Esophagus squamous epithelium (tissue), 5 donors: ENCODE measurements around the gene HMGCL. TPM values are rescaled to one million over a fixed set of nuclear protein-coding genes. Genes with fewer than 3 reads are reported as not detected.

Experiments used
- DNase-seq: peaks from one replicate; lab custom pipeline; 2025; lab: John Stamatoyannopoulos, UW
- H3K27ac ChIP-seq, 4 donors: fragments of 200-600 bp; sonication (generic); one replicate each; pipeline ENCODE4 v1.5.1; 2016 to 2019; ENCODE audit warnings: mild to moderate bottlenecking in 1 of 4
- H3K27me3 ChIP-seq, 4 donors: fragments of 200-600 bp; sonication (generic); 1 replicate in 3 of 4; 2 replicates in 1 of 4; pipeline versions ENCODE4 v1.5.1 to v1.6.0; 2017 to 2021; ENCODE audit warnings: antibody characterized with exemption in 1 of 4
- H3K36me3 ChIP-seq, 3 donors: fragments of 200-600 bp; sonication (generic); one replicate each; pipeline ENCODE4 v1.5.1; 2016 to 2019
- H3K4me1 ChIP-seq, 3 donors: fragments of 200-600 bp; sonication (generic); one replicate each; pipeline ENCODE4 v1.5.1; 2017 to 2019
- H3K4me3 ChIP-seq, 4 donors: fragments of 200-600 bp; sonication (generic); 1 replicate in 3 of 4; 2 replicates in 1 of 4; pipeline ENCODE4 v1.5.1; 2016 to 2019; ENCODE audit warnings: mild to moderate bottlenecking in 2 of 4, moderate library complexity in 1 of 4
- H3K9me3 ChIP-seq, 3 donors: fragments of 200-600 bp; sonication (generic); one replicate each; pipeline ENCODE4 v1.5.1; 2016 to 2019
- CTCF ChIP-seq, 6 experiments: fragments of 450-650 bp in 4 of 6; fragments of 200-600 bp in 2 of 6; sonication (generic) in 2 of 6; IDR thresholded peaks; one replicate each; pipeline ENCODE4 v1.5.1; 2016 to 2019; ENCODE audit warnings: antibody characterized with exemption in 6 of 6, mild to moderate bottlenecking in 4 of 6, moderate library complexity in 4 of 6
- POLR2A ChIP-seq, 4 donors: fragments of 450-650 bp; IDR thresholded peaks; one replicate each; pipeline ENCODE4 v1.6.1; 2017; ENCODE audit warnings: antibody characterized with exemption in 4 of 4, mild to moderate bottlenecking in 4 of 4, moderate library complexity in 3 of 4
- WGBS, 2 donors: methylation state at CpG; one replicate each; pipeline ENCODE4 v1.1.5; 2018; 5-methylcytosine and 5-hydroxymethylcytosine counted together
- intact Hi-C: fragments of 100-400 bp; cut with DNase I; formaldehyde crosslinking; loops from one replicate; pipeline ENCODE4 v1.15.0; 2022
- total RNA-seq, 4 donors: library from RNA; depleted of rRNA; stranded (reverse); fragments of >200 nt; gene quantifications; one replicate each; pipeline ENCODE4 v1.1.0, GENCODE V29; 2016
- donor health status: DM: yes; HTN: yes; CAD: no.

The HMGCL gene
- total RNA-seq, 4 donors from 2014 or later: 14.3 to 38.9 (median 26.6) TPM

- WGBS, 2 donors: 60% methylated on average over 1 of the region's 19 CpGs; no CpG with 5 or more reads in 1 of the 2 donors
- H3K27ac ChIP-seq: peak overlapping the region; percentile 80 to 90 (median 85)
- H3K9me3 ChIP-seq: no peaks in the 10 kb centered on the region
- intact Hi-C loops: no loop called here
- H3K4me3 ChIP-seq: peak overlapping the region; percentile 52 to 93 (median 78)
- H3K27me3 ChIP-seq: no peaks in the 10 kb centered on the region
- peaks cover 20 to 50% (median 26%) of the 10 kb centered on the region in 3 donors for H3K4me1 ChIP-seq
- DNase-seq: no peak
- H3K36me3 ChIP-seq: peaks cover 12 to 68% (median 23%) of the 10 kb centered on the region in 3 donors
- TF ChIP-seq CTCF (IDR thresholded peaks at IDR 0.05): no peak
- no peak for TF ChIP-seq POLR2A (IDR thresholded peaks at IDR 0.05)
Observed at GRCh38 chr1:23792151-23792945, 32.9 kb downstream of the HMGCL start.

- no peak for TF ChIP-seq POLR2A (IDR thresholded peaks at IDR 0.05)
- peak in 1 of 6 experiments; percentile 18 for TF ChIP-seq CTCF (IDR thresholded peaks at IDR 0.05)
- DNase-seq: no peak
- Histone ChIP-seq H3K36me3 (peaks cover 16 to 68% (median 19%) of the 10 kb centered on the region in 3 donors), H3K4me1 (peaks cover 20 to 45% (median 26%) of the 10 kb centered on the region in 3 donors), H3K9me3 (no peaks in the 10 kb centered on the region), H3K4me3 (peak overlapping the region; percentile 52 to 93 (median 78)), H3K27ac (peak overlapping the region; percentile 80 to 90 (median 85)), H3K27me3 (no peaks in the 10 kb centered on the region)
- 0% methylated on average over 8 to 12 of the region's 15 CpGs for WGBS, 2 donors
- intact Hi-C loops: no loop called here
Observed at GRCh38 chr1:23791516-23792047, 33.6 kb downstream of the HMGCL start.

GRCh38 chr1:23790696-23791515, 34.3 kb downstream of the HMGCL start, which contains the start of gene LYPLA2:
TSS of gene LYPLA2 (plus strand) at chr1:23791145. CDS start at chr1:23792683, 1,538 bp downstream.
- WGBS, 2 donors: 1 to 3% methylated on average over 11 to 26 of the region's 47 CpGs

GRCh38 chr1:23788695-23789094, 36.5 kb downstream of the HMGCL start:
- H3K36me3 ChIP-seq: peaks cover 7 to 68% (median 14%) of the 10 kb centered on the region in 3 donors
- H3K27ac ChIP-seq: no peak overlapping the region
- WGBS, 2 donors: 77 to 89% methylated on average over 3 of the region's 3 CpGs
- H3K4me3 ChIP-seq: no peak overlapping the region
- TF ChIP-seq POLR2A (IDR thresholded peaks at IDR 0.05) (no peak), CTCF (IDR thresholded peaks at IDR 0.05) (no peak)
- H3K27me3 ChIP-seq: no peaks in the 10 kb centered on the region
- no peaks in the 10 kb centered on the region for H3K9me3 ChIP-seq
- intact Hi-C loops: no loop called here
- peaks cover 19 to 35% (median 26%) of the 10 kb centered on the region in 3 donors for H3K4me1 ChIP-seq
- DNase-seq: no peak

More at GRCh38 chr1:23790696-23791515, 34.3 kb downstream of the HMGCL start, which contains the start of gene LYPLA2:
- Histone ChIP-seq H3K27me3 (no peaks in the 10 kb centered on the region), H3K27ac (peak within 1 kb of the TSS; percentile 80 to 90 (median 85)), H3K4me3 (peak within 1 kb of the TSS; percentile 52 to 93 (median 78)), H3K36me3 (peaks cover 11 to 68% (median 19%) of the 10 kb centered on the region in 3 donors), H3K9me3 (no peaks in the 10 kb centered on the region), H3K4me1 (peaks cover 20 to 38% (median 26%) of the 10 kb centered on the region in 3 donors)
- peak in 2 of 6 experiments; percentile 4 to 26 for TF ChIP-seq CTCF (IDR thresholded peaks at IDR 0.05)
- TF ChIP-seq POLR2A (IDR thresholded peaks at IDR 0.05): peak in 3 of 4 donors; percentile 15 to 30 (median 26)
- intact Hi-C loops: no loop called here
- DNase-seq: peak; percentile 41
